HUES48 (cell line): ENCODE data around the gene CLNK.
"Not testable (repeated sequence)": the region's sequence is repeated elsewhere in the genome, so short reads cannot be mapped to it uniquely, and the experiment has no call there.

Source experiments
- H3K27ac ChIP-seq: one replicate; pipeline ENCODE4 v1.7.0; 2013; ENCODE audit warnings: low read depth, low read length, inconsistent platforms
- H3K27me3 ChIP-seq: 2 replicates; pipeline ENCODE4 v1.6.1; 2013; ENCODE audit warnings: mild to moderate bottlenecking, low read length; ENCODE audit not compliant: control insufficient read depth, insufficient read depth
- H3K36me3 ChIP-seq: 2 replicates; pipeline ENCODE4 v1.6.1; 2013; ENCODE audit warnings: low read length; ENCODE audit not compliant: control insufficient read depth, insufficient read depth
- H3K4me1 ChIP-seq: 2 replicates; pipeline ENCODE4 v1.6.1; 2013; ENCODE audit warnings: mild to moderate bottlenecking, low read length; ENCODE audit not compliant: control insufficient read depth, insufficient read depth
- H3K4me3 ChIP-seq: 2 replicates; pipeline ENCODE4 v1.5.1; 2013; ENCODE audit warnings: mild to moderate bottlenecking, low read depth, low read length
- H3K9ac ChIP-seq: 2 replicates; pipeline ENCODE4 v1.6.1; 2013; ENCODE audit warnings: mild to moderate bottlenecking, low read depth, low read length, moderate library complexity
- H3K9me3 ChIP-seq: 2 replicates; pipeline ENCODE4 v1.6.1; 2013; ENCODE audit warnings: low read length; ENCODE audit not compliant: control insufficient read depth, insufficient read depth

The CLNK gene

GRCh38 chr4:10579648-10580047 lies 104.9 kb downstream of the CLNK start:
- Histone ChIP-seq H3K4me1 (peaks cover 13% of the 10 kb centered on the region), H3K4me3 (no peak overlapping the region), H3K9me3 (no peaks in the 10 kb centered on the region), H3K9ac (no peak overlapping the region), H3K27ac (no peak overlapping the region), H3K36me3 (no peaks in the 10 kb centered on the region), H3K27me3 (no peaks in the 10 kb centered on the region)

GRCh38 chr4:10577508-10578426 lies 106.8 kb downstream of the CLNK start:
- H3K9me3 ChIP-seq, result no peaks in the 10 kb centered on the region
- no peak overlapping the region for H3K27ac ChIP-seq
- no peaks in the 10 kb centered on the region for H3K36me3 ChIP-seq
- H3K27me3 ChIP-seq, result no peaks in the 10 kb centered on the region
- no peak overlapping the region for H3K9ac ChIP-seq
- H3K4me3 ChIP-seq, result no peak overlapping the region
- H3K4me1 ChIP-seq, result peaks cover 23% of the 10 kb centered on the region

GRCh38 chr4:10577018-10577417 lies 107.5 kb downstream of the CLNK start:
- H3K4me1 ChIP-seq, result peaks cover 23% of the 10 kb centered on the region
- no peak overlapping the region for H3K27ac ChIP-seq
- no peaks in the 10 kb centered on the region for H3K27me3 ChIP-seq
- H3K4me3 ChIP-seq, result no peak overlapping the region
- H3K9ac ChIP-seq, result no peak overlapping the region
- H3K9me3 ChIP-seq, result no peaks in the 10 kb centered on the region
- no peaks in the 10 kb centered on the region for H3K36me3 ChIP-seq

- no peaks in the 10 kb centered on the region for H3K27me3 ChIP-seq
- no peak overlapping the region for H3K4me3 ChIP-seq
Measured at GRCh38 chr4:10576236-10576635, 108.3 kb downstream of the CLNK start.

GRCh38 chr4:10575414-10575813 lies 109.2 kb downstream of the CLNK start:
- no peak overlapping the region for H3K27ac ChIP-seq
- H3K36me3 ChIP-seq, result no peaks in the 10 kb centered on the region
- H3K4me3 ChIP-seq, result no peak overlapping the region
- H3K27me3 ChIP-seq, result no peaks in the 10 kb centered on the region
- peaks cover 15% of the 10 kb centered on the region for H3K4me1 ChIP-seq
- no peaks in the 10 kb centered on the region for H3K9me3 ChIP-seq
- H3K9ac ChIP-seq, result no peak overlapping the region

More at GRCh38 chr4:10576236-10576635, 108.3 kb downstream of the CLNK start:
- Histone ChIP-seq H3K4me1 (peaks cover 16% of the 10 kb centered on the region), H3K27ac (no peak overlapping the region), H3K9me3 (no peaks in the 10 kb centered on the region), H3K36me3 (no peaks in the 10 kb centered on the region), H3K9ac (no peak overlapping the region)

- not testable (repeated sequence) for H3K36me3 ChIP-seq
Measured at GRCh38 chr4:10574553-10574952, 110.0 kb downstream of the CLNK start.

GRCh38 chr4:10571909-10572308 lies 112.7 kb downstream of the CLNK start:
- Histone ChIP-seq H3K27ac (no peak overlapping the region), H3K4me1 (peaks cover 11% of the 10 kb centered on the region), H3K9ac (no peak overlapping the region), H3K4me3 (no peak overlapping the region), H3K9me3 (no peaks in the 10 kb centered on the region), H3K27me3 (no peaks in the 10 kb centered on the region), H3K36me3 (no peaks in the 10 kb centered on the region)

More at GRCh38 chr4:10574553-10574952, 110.0 kb downstream of the CLNK start:
- H3K27me3 ChIP-seq, H3K27ac ChIP-seq, H3K4me3 ChIP-seq, H3K9me3 ChIP-seq, H3K9ac ChIP-seq: not testable (repeated sequence)
- peaks cover 11% of the 10 kb centered on the region for H3K4me1 ChIP-seq

GRCh38 chr4:10569491-10569890 lies 115.1 kb downstream of the CLNK start:
- no peak overlapping the region for H3K4me3 ChIP-seq
- H3K27me3 ChIP-seq, result no peaks in the 10 kb centered on the region
- H3K9me3 ChIP-seq, result no peaks in the 10 kb centered on the region

GRCh38 chr4:10567766-10568165 lies 116.8 kb downstream of the CLNK start:
- no peak overlapping the region for H3K4me3 ChIP-seq
- no peak overlapping the region for H3K9ac ChIP-seq
- H3K36me3 ChIP-seq, result no peaks in the 10 kb centered on the region
- no peak overlapping the region for H3K27ac ChIP-seq
- no peaks in the 10 kb centered on the region for H3K9me3 ChIP-seq
- H3K27me3 ChIP-seq, result no peaks in the 10 kb centered on the region
- no peaks in the 10 kb centered on the region for H3K4me1 ChIP-seq

More at GRCh38 chr4:10569491-10569890, 115.1 kb downstream of the CLNK start:
- peaks cover 11% of the 10 kb centered on the region for H3K4me1 ChIP-seq
- H3K9ac ChIP-seq, result no peak overlapping the region
- no peak overlapping the region for H3K27ac ChIP-seq
- H3K36me3 ChIP-seq, result no peaks in the 10 kb centered on the region

GRCh38 chr4:10565166-10565780 lies 119.3 kb downstream of the CLNK start:
- Histone ChIP-seq H3K4me3 (no peak overlapping the region), H3K27me3 (no peaks in the 10 kb centered on the region), H3K36me3 (no peaks in the 10 kb centered on the region), H3K27ac (no peak overlapping the region), H3K9me3 (no peaks in the 10 kb centered on the region), H3K4me1 (no peaks in the 10 kb centered on the region), H3K9ac (no peak overlapping the region)

- Histone ChIP-seq H3K9me3 (no peaks in the 10 kb centered on the region), H3K4me1 (no peaks in the 10 kb centered on the region), H3K27me3 (no peaks in the 10 kb centered on the region), H3K36me3 (no peaks in the 10 kb centered on the region), H3K4me3 (no peak overlapping the region), H3K9ac (no peak overlapping the region), H3K27ac (no peak overlapping the region)
Measured at GRCh38 chr4:10554694-10555093, 129.9 kb downstream of the CLNK start.
